Fibroblast of the aortic adventitia (primary cell): ENCODE measurements around the gene TRPC3. TPM values are rescaled to one million over a fixed set of nuclear protein-coding genes. Genes with fewer than 3 reads are reported as not detected.
A peak's percentile ranks its signal among the peaks of the same experiment; 100 is the strongest.

Experiments
- DNase-seq: peaks from one replicate; pipeline ENCODE4 v3.0.0-alpha.2; 2010; ENCODE audit warnings: low read depth
- H3K4me3 ChIP-seq: 2 replicates; pipeline ENCODE4 v1.5.1; 2011; ENCODE audit warnings: low read depth, mild to moderate bottlenecking, control low read depth, low read length, moderate library complexity
- CTCF ChIP-seq: IDR thresholded peaks from 2 replicates; pipeline ENCODE4 v1.5.1; 2011; ENCODE audit warnings: mild to moderate bottlenecking, low read length, control low read depth, inconsistent platforms; ENCODE audit not compliant: insufficient read depth
- total RNA-seq: library from RNA; depleted of rRNA; stranded (reverse); fragments of >200 nt; gene quantifications from 2 replicates; pipeline ENCODE4 v1.2.3, GENCODE V29; 2012; ENCODE audit warnings: low replicate concordance

TRPC3 gene
- total RNA-seq, 1 donor = 0.45 TPM

- no peak for TF ChIP-seq CTCF
- no peak overlapping the region for H3K4me3 ChIP-seq
- no peak for DNase-seq
Measured at GRCh38 chr4:121968859-121969258, 17.0 kb upstream of the TRPC3 start.

GRCh38 chr4:121964958-121965357 lies 13.1 kb upstream of the TRPC3 start:
- TF ChIP-seq CTCF = no peak
- no peak for DNase-seq
- H3K4me3 ChIP-seq = no peak overlapping the region

- DNase-seq = no peak
- no peak for TF ChIP-seq CTCF
- no peak overlapping the region for H3K4me3 ChIP-seq
Measured at GRCh38 chr4:121960818-121961217, 9.0 kb upstream of the TRPC3 start.

- DNase-seq = no peak
- TF ChIP-seq CTCF = no peak
- no peak overlapping the region for H3K4me3 ChIP-seq
Measured at GRCh38 chr4:121958777-121959176, 6.9 kb upstream of the TRPC3 start.

- TF ChIP-seq CTCF = no peak
- no peak for DNase-seq
- H3K4me3 ChIP-seq = no peak overlapping the region
Measured at GRCh38 chr4:121957266-121957665, 5.4 kb upstream of the TRPC3 start.

GRCh38 chr4:121953860-121954259 lies 2.0 kb upstream of the TRPC3 start:
- H3K4me3 ChIP-seq = no peak overlapping the region
- no peak for DNase-seq
- TF ChIP-seq CTCF = no peak

GRCh38 chr4:121952290-121952689 lies 430 bp upstream of the TRPC3 start:
- H3K4me3 ChIP-seq = peak overlapping the region; percentile 66
- DNase-seq = no peak
- no peak for TF ChIP-seq CTCF
